IMR-90 (cell line): ENCODE results near the gene PGAP1.

Experiments
- CHD1 ChIP-seq: IDR thresholded peaks from 2 replicates; pipeline ENCODE4 v1.6.1; 2012; ENCODE audit warnings: low read depth, low read length, improper control_type of control experiment
- USF2 ChIP-seq: fragments of 150-350 bp; IDR thresholded peaks from 2 replicates; pipeline ENCODE4 v1.6.1; 2017; ENCODE audit warnings: mild to moderate bottlenecking, antibody characterized with exemption, low read length, low read depth

DNA sequence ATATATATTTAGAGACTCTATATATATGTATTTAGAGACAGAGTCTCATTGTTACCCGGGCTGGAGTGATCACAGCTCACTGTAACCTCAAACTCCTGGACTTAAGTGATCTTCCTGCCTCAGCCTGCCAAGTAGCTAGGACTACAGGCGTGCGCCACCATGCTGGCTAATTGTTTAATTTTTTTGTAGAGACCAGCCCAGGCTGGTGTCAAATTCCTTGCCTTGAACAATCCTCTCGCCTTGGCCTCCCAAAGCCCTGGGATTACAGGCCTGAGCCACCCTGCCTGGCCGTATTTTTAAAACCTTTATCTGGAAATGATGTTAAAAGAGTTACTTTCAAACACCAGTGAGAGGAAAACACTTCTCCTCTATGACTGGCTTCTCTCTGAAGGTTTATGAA lies 30.9 kb upstream of the PGAP1 start:
- TF ChIP-seq CHD1 (no peak), USF2 (no peak)
